ENCODE measurements around the gene SEPTIN1. TPM values are rescaled to one million over a fixed set of nuclear protein-coding genes. Genes with fewer than 3 reads are reported as not detected.

SEPTIN1 gene
- total RNA-seq, 4 donors from 2014 or later: 1.2 to 7.1 (median 2.7) TPM

DNA sequence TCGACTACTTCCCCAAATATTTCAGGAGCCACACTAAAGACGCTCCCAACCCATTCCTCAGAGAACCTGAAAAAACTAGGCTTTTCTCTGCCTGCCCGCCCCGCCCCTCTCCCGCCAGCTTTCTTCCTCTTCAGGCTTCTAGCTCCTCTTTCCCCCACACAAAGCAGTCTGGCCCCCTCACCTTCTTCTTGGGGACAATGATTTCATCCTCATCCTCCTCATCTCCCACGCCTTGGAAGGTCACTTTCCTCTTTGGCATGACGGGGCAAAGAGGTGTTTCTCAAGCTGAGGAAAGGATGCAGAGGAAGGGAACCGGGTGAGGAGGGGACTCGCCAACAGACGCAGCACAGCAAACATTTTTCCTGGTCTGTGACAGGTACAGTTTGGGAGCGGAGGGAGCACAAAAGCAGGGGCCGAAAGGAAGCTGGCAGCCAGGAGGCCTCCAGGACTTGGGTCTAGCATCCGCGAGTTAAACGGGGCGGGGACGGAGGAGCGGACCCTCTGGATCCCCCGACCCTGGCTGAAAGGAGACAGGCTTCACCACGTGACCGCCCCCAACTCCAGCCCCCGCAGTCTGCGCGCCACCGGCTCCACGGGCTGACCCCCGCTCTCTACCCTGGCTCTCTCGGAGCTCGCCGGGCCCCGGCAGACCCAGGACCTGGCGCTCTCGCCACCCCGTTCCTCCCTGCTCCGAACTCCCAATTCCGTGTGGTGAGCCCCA lies 27.8 kb downstream of the SEPTIN1 start:
- H3K4me3 ChIP-seq: peak overlapping the region; percentile 67 to 99 (median 90)
- H3K36me3 ChIP-seq: peaks cover 31 to 72% (median 32%) of the 10 kb centered on the region in 3 donors
- no peak for DNase-seq
- TF ChIP-seq POLR2A (IDR thresholded peaks at IDR 0.05): no peak
- TF ChIP-seq, protein P1, sequence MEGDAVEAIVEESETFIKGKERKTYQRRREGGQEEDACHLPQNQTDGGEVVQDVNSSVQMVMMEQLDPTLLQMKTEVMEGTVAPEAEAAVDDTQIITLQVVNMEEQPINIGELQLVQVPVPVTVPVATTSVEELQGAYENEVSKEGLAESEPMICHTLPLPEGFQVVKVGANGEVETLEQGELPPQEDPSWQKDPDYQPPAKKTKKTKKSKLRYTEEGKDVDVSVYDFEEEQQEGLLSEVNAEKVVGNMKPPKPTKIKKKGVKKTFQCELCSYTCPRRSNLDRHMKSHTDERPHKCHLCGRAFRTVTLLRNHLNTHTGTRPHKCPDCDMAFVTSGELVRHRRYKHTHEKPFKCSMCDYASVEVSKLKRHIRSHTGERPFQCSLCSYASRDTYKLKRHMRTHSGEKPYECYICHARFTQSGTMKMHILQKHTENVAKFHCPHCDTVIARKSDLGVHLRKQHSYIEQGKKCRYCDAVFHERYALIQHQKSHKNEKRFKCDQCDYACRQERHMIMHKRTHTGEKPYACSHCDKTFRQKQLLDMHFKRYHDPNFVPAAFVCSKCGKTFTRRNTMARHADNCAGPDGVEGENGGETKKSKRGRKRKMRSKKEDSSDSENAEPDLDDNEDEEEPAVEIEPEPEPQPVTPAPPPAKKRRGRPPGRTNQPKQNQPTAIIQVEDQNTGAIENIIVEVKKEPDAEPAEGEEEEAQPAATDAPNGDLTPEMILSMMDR (IDR thresholded peaks at IDR 0.05): no peak
- intact Hi-C loops (cut with DNase I): no loop called here
- H3K27me3 ChIP-seq: no peaks in the 10 kb centered on the region
- peak overlapping the region; percentile 90 to 98 (median 98) for H3K27ac ChIP-seq
- no peaks in the 10 kb centered on the region for H3K9me3 ChIP-seq
- WGBS, 2 donors: 5 to 7% methylated on average over 9 to 12 of the region's 36 CpGs
- peaks cover 38 to 71% (median 39%) of the 10 kb centered on the region in 3 donors for H3K4me1 ChIP-seq

DNA sequence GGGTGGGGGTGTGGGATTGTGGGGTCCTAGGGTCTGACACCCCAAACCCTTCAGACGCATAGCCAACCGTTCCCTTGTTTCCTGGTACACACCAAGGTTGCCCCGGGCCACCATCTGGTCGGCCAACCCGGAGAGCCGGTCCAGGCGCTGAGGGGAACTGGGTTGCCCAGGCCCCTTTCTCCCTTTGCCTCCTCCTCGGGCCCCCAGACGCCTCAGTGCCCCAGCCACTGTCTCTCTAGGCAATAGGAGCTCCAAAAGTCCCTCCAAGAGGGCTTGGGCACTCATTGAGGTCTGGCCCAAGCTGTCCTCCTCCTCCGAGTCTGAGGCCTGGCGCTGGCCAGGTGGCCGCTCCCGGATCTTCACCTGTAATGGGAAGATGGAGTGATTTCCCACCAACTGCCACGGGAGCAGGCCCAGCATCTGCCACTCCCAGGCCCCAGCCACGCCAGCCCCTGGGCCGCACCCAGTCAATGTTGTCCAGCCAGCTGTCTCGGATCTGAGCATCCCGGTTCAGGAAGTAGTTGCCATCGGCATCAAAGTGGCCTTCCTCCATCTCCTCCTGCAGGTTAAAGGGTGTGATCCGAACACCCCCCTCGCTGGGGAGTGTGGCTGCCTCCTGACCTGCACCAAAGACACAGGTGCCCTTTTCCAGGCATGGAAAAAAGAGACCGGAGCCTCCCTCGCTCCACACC lies 28.8 kb downstream of the SEPTIN1 start:
- H3K4me3 ChIP-seq: peak overlapping the region in 1 of 4 donors; percentile 89
- H3K4me1 ChIP-seq: peaks cover 38 to 65% (median 39%) of the 10 kb centered on the region in 3 donors
- no peak for TF ChIP-seq POLR2A (IDR thresholded peaks at IDR 0.05)
- TF ChIP-seq, protein P1 (IDR thresholded peaks at IDR 0.05): no peak
- intact Hi-C loops (cut with DNase I): no loop called here
- H3K36me3 ChIP-seq: peaks cover 22 to 62% (median 23%) of the 10 kb centered on the region in 3 donors
- DNase-seq: no peak
- WGBS, 2 donors: 75 to 95% methylated on average over 10 to 19 of the region's 23 CpGs
- peak overlapping the region; percentile 90 to 98 (median 98) for H3K27ac ChIP-seq
- no peaks in the 10 kb centered on the region for H3K27me3 ChIP-seq
- H3K9me3 ChIP-seq: no peaks in the 10 kb centered on the region

DNA sequence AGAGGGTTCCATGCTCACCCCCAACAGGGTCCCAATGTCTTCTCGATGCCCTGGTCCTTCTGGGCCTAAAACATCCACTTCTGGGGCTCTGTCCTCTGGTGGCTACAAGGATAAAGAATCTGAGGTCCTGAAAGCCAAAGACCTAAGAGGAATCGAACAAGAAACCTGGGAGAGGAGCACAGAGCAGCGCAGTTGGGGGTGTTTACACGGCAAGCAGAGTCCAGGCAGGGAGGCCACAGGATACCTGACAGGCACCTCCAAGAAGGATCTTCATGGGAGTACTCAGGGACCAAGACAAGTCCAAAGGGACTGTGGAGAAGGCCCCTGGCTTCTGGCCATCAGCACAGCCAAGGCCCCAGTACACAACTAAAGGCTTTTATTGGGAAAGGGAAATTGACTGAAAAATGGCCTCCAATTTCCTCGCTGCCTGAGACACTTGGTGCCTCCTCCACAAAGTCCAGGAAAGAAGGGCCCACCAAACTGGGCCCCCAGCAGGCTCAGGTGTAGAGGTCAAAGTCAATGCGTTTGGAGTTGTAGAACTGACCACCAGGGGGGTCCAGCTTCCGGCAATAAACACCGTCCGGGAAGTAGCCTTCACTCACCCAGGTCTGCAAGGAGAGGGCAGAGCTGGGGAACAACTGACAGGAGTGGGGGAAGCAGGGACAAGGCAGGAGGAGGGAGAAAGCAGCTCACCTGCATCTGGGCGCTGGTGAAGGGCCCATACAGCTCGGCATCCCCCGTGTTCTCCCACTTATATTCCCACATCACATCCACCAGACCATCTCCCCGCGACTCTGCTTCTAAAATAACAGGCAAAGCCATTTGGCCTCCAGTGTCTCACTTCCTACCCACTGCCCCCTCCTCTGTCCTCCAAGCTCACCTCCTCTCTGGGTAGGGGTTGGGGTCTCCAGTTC lies 29.6 kb downstream of the SEPTIN1 start:
- 85 to 88% methylated on average over 14 of the region's 14 CpGs for WGBS, 2 donors
- no peak for DNase-seq
- no peaks in the 10 kb centered on the region for H3K27me3 ChIP-seq
- H3K4me1 ChIP-seq: peaks cover 38 to 64% (median 39%) of the 10 kb centered on the region in 3 donors
- H3K36me3 ChIP-seq: peaks cover 14 to 54% (median 14%) of the 10 kb centered on the region in 3 donors
- TF ChIP-seq, protein P1 (IDR thresholded peaks at IDR 0.05): peak in 1 of 6 experiments; percentile 17
- no peak for TF ChIP-seq POLR2A (IDR thresholded peaks at IDR 0.05)
- no peak overlapping the region for H3K4me3 ChIP-seq
- peak overlapping the region; percentile 63 to 98 (median 98) for H3K27ac ChIP-seq
- H3K9me3 ChIP-seq: no peaks in the 10 kb centered on the region
- intact Hi-C loops (cut with DNase I): no loop called here

DNA sequence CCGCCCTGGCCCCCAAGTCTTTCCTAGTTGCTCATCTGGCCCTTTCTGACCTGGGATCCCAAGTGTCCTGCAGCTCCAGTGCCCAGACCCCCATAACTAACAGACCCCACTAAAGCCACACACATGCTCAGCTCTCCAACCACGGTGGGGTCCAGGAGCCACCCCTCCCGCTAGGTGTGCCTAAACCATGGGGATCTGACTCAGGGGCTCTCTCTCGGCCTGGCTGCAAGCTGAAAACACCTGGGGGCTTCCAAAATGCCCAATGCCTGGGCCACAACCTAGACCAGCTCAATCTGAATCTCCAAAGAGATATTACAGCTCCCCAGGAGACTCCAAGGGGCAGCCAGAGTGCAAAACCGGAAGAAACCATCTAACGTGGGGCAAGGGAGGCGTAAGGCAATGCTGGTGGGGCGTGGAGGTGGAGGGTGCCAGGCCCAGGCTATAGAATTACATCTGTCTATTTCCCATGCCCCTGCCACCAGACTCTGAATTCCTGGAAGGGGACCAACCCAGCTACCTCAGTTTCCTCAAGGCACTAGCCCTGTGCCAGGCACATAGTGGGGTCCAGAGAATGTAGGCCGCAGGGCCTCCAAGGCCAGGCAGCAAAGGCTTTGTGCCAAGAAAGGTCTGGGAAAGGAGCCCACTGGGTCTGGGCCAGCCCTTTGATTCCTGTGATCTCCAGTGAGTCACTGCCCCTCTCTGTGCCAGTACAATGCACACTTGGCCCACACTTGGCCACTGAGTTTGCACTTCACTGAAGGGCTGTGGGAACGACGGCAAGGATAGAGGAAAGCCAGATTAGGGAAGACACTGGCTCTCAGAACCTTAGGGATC lies 30.6 kb downstream of the SEPTIN1 start:
- TF ChIP-seq, protein P1 (IDR thresholded peaks at IDR 0.05): no peak
- intact Hi-C loops (cut with DNase I): no loop called here
- Histone ChIP-seq H3K4me3 (no peak overlapping the region), H3K9me3 (no peaks in the 10 kb centered on the region), H3K27ac (peak overlapping the region; percentile 63 to 98 (median 86)), H3K27me3 (no peaks in the 10 kb centered on the region), H3K36me3 (peaks cover 10 to 45% (median 12%) of the 10 kb centered on the region in 3 donors), H3K4me1 (peaks cover 37 to 55% (median 39%) of the 10 kb centered on the region in 3 donors)
- DNase-seq: no peak
- 25 to 44% methylated on average over 7 to 8 of the region's 11 CpGs for WGBS, 2 donors

Data from esophagus squamous epithelium (tissue), 5 donors.